K562 (cell line): ENCODE measurements around the gene EPB42. TPM values are rescaled to one million over a fixed set of nuclear protein-coding genes. Genes with fewer than 3 reads are reported as not detected.

Experiments used
- CLOCK ChIP-seq: fragments of 250-450 bp; sonication (Bioruptor Pico); IDR thresholded peaks from 2 replicates; pipeline ENCODE4 v1.4.0; 2020; ENCODE audit warnings: mild to moderate bottlenecking, moderate library complexity, borderline replicate concordance
- JUNB ChIP-seq: fragments of 450-650 bp; formaldehyde crosslinking; conservative IDR thresholded peaks from 2 replicates; pipeline ENCODE4 v1.4.0; 2020; ENCODE audit warnings: mild to moderate bottlenecking
- JUND ChIP-seq, 2 experiments: IDR thresholded peaks; 2 replicates in 1 of 2; 3 replicates in 1 of 2; pipeline ENCODE4 v1.6.1; 2011; ENCODE audit warnings: borderline replicate concordance in 2 of 2, low read depth in 2 of 2, low read length in 2 of 2, improper control_type of control experiment in 1 of 2, missing biosample characterization in 1 of 2, missing genetic modification characterization in 1 of 2, missing genetic modification reagents in 1 of 2
- PCBP1 ChIP-seq: fragments of 200-400 bp; formaldehyde crosslinking; IDR thresholded peaks from 2 replicates; pipeline ENCODE4 v1.6.1; 2018; ENCODE audit warnings: mild to moderate bottlenecking, low read depth, low read length; ENCODE audit not compliant: poor library complexity, severe bottlenecking
- POLR2A ChIP-seq: fragments of 450-650 bp; conservative IDR thresholded peaks from 2 replicates; pipeline ENCODE4 v1.6.1; 2016
- RBM14 ChIP-seq: fragments of 200-400 bp; formaldehyde crosslinking; IDR thresholded peaks from 2 replicates; pipeline ENCODE4 v1.6.1; 2018; ENCODE audit warnings: low read depth, mild to moderate bottlenecking, low read length, moderate library complexity, borderline replicate concordance; ENCODE audit not compliant: insufficient read depth
- SETDB1 ChIP-seq: IDR thresholded peaks from one replicate; pipeline ENCODE4 v1.6.1; 2012; ENCODE audit warnings: low read length, control low read depth, inconsistent platforms
- SRSF9 ChIP-seq: fragments of 200-400 bp; formaldehyde crosslinking; IDR thresholded peaks from 2 replicates; pipeline ENCODE4 v1.6.1; 2017; ENCODE audit warnings: low read depth, low read length, borderline replicate concordance
- TEAD4 ChIP-seq, 2 experiments: sonication (generic) in 1 of 2; formaldehyde crosslinking in 1 of 2; IDR thresholded peaks; 2 replicates each; pipeline versions ENCODE4 v1.6.1 to v1.8.0; 2012 to 2022; ENCODE audit warnings: borderline replicate concordance in 1 of 2, inconsistent platforms in 1 of 2, low read length in 1 of 2, mild to moderate bottlenecking in 1 of 2, missing genetic modification reagents in 1 of 2
- TGIF2 ChIP-seq: sonication (generic); formaldehyde crosslinking; IDR thresholded peaks from 2 replicates; pipeline ENCODE4 v1.8.1; 2022; ENCODE audit warnings: mild to moderate bottlenecking, missing genetic modification reagents, moderate library complexity
- ZKSCAN8 ChIP-seq: fragments of 200-800 bp; sonication (Bioruptor generic); IDR thresholded peaks from 2 replicates; pipeline ENCODE4 v1.6.1; 2016; ENCODE audit warnings: missing genetic modification characterization, missing compliant biosample characterization
- ZNF217 ChIP-seq: sonication (generic); formaldehyde crosslinking; IDR thresholded peaks from 2 replicates; pipeline ENCODE4 v1.8.0; 2022; ENCODE audit warnings: mild to moderate bottlenecking, missing genetic modification reagents
- ZNF398 ChIP-seq: fragments of 250-450 bp; sonication (Bioruptor Pico); IDR thresholded peaks from 2 replicates; pipeline ENCODE4 v1.8.0; 2021; ENCODE audit warnings: moderate library complexity, mild to moderate bottlenecking, inconsistent platforms
- ZNF408 ChIP-seq: fragments of 250-450 bp; sonication (Bioruptor Pico); IDR thresholded peaks from 2 replicates; pipeline ENCODE4 v1.4.0; 2020; ENCODE audit warnings: low read depth, mild to moderate bottlenecking, moderate library complexity
- ZNF551 ChIP-seq: fragments of 250-450 bp; sonication (Bioruptor Pico); IDR thresholded peaks from 2 replicates; pipeline ENCODE4 v1.5.0; 2021; ENCODE audit warnings: mild to moderate bottlenecking, moderate library complexity
- polyA plus RNA-seq, 8 experiments: library from polyadenylated mRNA; depleted of rRNA in 4 of 8; stranded (reverse) in 5 of 8; unstranded in 3 of 8; fragments of >200 nt; fragmentation: Nextera tagmentation in 2 of 8; fragmentation: Illumina TruSeq in 1 of 8; extraction: Ambion mirVana in 2 of 8; extraction: Trizol in 1 of 8; gene quantifications; 2 replicates each; pipeline versions ENCODE4 v1.2.1 to v1.2.3, GENCODE V29; 2011 to 2014; ENCODE audit warnings: inconsistent platforms in 1 of 8, missing spikeins in 1 of 8
- total RNA-seq, 7 experiments: library from RNA; depleted of rRNA in 6 of 7; stranded (reverse); fragments of >200 nt in 6 of 7; fragmentation: Illumina TruSeq in 2 of 7; extraction: Trizol in 2 of 7; gene quantifications; 2 replicates each; pipeline versions ENCODE4 v1.2.1 to v1.2.3, GENCODE V29; 2011 to 2021; ENCODE audit warnings: low replicate concordance in 1 of 7
- TF ChIP-seq, protein P1 (sequence below): fragments of 250-450 bp; sonication (Bioruptor Pico); IDR thresholded peaks from 2 replicates; pipeline ENCODE4 v1.5.0; 2021; ENCODE audit warnings: mild to moderate bottlenecking, moderate library complexity
- TF ChIP-seq, protein P2 (sequence below), 3 experiments: IDR thresholded peaks in 2 of 3; conservative IDR thresholded peaks in 1 of 3; 2 replicates each; pipeline ENCODE4 v1.5.1; 2011 to 2012; ENCODE audit warnings: low read length in 3 of 3, mild to moderate bottlenecking in 3 of 3, control low read depth in 2 of 3, improper control_type of control experiment in 1 of 3, inconsistent platforms in 1 of 3, low read depth in 1 of 3, mixed read lengths in 1 of 3, moderate library complexity in 1 of 3; ENCODE audit not compliant: insufficient read depth in 2 of 3

Gene EPB42
- total and polyA plus RNA-seq, 9 of the 15 experiments (the other 6 are each of a cell fraction or from before 2014, with no cell fraction given), result 0.38 to 2.3 (median 1.4) TPM

GRCh38 chr15:43249699-43250203, 28.9 kb upstream of the EPB42 start (continued):
- peak; percentile 17; the same call in 1 of the 2 replicates for TF ChIP-seq TEAD4 (IDR thresholded peaks at IDR 0.05; ENCODE audit: low read length)
- no peak for TF ChIP-seq TEAD4 (CRISPR knock-in tag; IDR thresholded peaks at IDR 0.05; ENCODE audit: borderline replicate concordance)
- TF ChIP-seq, protein P1, sequence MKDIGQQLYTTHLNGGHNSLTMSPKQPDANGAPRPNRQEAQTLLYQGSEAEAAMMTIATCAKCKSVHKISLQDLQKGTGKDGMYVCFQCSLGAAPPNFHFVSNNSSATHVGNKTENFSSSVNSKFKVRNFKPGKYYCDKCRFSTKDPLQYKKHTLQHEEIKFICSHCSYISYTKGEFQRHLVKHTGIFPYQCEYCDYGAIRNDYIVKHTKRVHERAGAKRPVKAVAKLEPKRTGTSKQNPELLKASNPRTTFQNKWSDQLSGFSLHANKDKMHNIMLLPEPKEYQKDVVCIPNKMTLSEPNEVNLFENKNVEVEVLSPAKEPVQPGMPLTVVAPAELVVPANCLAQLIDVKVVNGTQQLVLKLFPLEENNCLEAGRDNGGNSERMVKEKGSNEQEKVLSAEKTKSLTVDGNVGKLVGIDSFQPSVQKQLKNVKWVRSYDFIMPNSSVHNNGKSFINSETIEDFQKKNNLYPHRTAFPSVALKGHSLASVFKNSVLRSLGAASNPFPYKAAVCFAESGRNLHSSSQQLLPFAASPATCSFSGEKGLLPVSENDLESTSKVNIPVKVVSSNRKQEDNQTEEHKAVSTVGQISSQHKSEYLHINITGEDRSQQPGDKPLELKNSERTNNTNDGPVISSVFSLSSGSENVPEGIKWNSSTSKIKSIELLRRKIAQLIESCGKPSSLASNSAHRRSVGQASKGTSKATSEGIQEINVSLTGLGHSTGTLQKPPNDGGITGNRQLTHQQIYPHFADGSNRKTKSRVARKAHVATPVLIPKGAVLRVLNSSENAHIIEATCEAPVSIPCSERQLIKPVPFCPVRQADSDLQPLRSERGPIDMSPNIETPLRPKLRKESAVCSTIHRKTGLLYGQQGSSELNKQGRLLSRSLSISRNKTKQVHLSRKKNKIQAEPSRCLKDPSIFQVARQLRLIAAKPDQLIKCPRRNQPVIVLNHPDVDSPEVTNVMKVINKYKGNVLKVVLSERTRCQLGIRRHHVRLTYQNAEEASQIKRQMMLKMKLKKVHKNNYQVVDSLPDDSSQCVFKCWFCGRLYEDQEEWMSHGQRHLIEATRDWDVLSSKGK, result no peak
- no peak for TF ChIP-seq SETDB1
- TF ChIP-seq PCBP1, result no peak
- no peak for TF ChIP-seq POLR2A
- no peak for TF ChIP-seq ZNF408
- TF ChIP-seq SRSF9, result no peak
- no peak for TF ChIP-seq TGIF2 (CRISPR knock-in tag)
- TF ChIP-seq JUND (IDR thresholded peaks at IDR 0.05; ENCODE audit: borderline replicate concordance, low read depth, low read length), result no peak
- 0 out of 3 replicates have a peak, but pooled peaks have one; percentile 48 for TF ChIP-seq JUND (tag; IDR thresholded peaks at IDR 0.05; ENCODE audit: borderline replicate concordance, low read depth, low read length)
- no peak for TF ChIP-seq ZNF217 (CRISPR knock-in tag)
- no peak for TF ChIP-seq ZKSCAN8 (CRISPR knock-in tag)
- TF ChIP-seq CLOCK (CRISPR knock-in tag), result no peak
- TF ChIP-seq JUNB (CRISPR knock-in tag), result no peak
- no peak for TF ChIP-seq RBM14
- no peak for TF ChIP-seq ZNF551
- TF ChIP-seq, protein P2, sequence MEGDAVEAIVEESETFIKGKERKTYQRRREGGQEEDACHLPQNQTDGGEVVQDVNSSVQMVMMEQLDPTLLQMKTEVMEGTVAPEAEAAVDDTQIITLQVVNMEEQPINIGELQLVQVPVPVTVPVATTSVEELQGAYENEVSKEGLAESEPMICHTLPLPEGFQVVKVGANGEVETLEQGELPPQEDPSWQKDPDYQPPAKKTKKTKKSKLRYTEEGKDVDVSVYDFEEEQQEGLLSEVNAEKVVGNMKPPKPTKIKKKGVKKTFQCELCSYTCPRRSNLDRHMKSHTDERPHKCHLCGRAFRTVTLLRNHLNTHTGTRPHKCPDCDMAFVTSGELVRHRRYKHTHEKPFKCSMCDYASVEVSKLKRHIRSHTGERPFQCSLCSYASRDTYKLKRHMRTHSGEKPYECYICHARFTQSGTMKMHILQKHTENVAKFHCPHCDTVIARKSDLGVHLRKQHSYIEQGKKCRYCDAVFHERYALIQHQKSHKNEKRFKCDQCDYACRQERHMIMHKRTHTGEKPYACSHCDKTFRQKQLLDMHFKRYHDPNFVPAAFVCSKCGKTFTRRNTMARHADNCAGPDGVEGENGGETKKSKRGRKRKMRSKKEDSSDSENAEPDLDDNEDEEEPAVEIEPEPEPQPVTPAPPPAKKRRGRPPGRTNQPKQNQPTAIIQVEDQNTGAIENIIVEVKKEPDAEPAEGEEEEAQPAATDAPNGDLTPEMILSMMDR (IDR thresholded peaks at IDR 0.05 in 2 of 3, conservative IDR thresholded peaks at IDR 0.05 in 1 of 3; ENCODE audit: insufficient read depth in 2 of 3, low read depth in 1 of 3, low read length in 3 of 3), result no peak
- no peak for TF ChIP-seq ZNF398 (CRISPR knock-in tag)
